Measurements from ENCODE around the gene DDT. TPM values are rescaled to one million over a fixed set of nuclear protein-coding genes. Genes with fewer than 3 reads are reported as not detected.
"Not testable (repeated sequence)": the region's sequence is repeated elsewhere in the genome, so short reads cannot be mapped to it uniquely, and the experiment has no call there.

The DDT gene
- total RNA-seq, 4 donors from 2014 or later: 93.2 to 142 (median 111) TPM

GRCh38 chr22:23970201-23970641, 4.0 kb downstream of the DDT start:
- H3K9me3 ChIP-seq: no peaks in the 10 kb centered on the region
- no peak for TF ChIP-seq POLR2A (IDR thresholded peaks at IDR 0.05)
- TF ChIP-seq, protein P1, sequence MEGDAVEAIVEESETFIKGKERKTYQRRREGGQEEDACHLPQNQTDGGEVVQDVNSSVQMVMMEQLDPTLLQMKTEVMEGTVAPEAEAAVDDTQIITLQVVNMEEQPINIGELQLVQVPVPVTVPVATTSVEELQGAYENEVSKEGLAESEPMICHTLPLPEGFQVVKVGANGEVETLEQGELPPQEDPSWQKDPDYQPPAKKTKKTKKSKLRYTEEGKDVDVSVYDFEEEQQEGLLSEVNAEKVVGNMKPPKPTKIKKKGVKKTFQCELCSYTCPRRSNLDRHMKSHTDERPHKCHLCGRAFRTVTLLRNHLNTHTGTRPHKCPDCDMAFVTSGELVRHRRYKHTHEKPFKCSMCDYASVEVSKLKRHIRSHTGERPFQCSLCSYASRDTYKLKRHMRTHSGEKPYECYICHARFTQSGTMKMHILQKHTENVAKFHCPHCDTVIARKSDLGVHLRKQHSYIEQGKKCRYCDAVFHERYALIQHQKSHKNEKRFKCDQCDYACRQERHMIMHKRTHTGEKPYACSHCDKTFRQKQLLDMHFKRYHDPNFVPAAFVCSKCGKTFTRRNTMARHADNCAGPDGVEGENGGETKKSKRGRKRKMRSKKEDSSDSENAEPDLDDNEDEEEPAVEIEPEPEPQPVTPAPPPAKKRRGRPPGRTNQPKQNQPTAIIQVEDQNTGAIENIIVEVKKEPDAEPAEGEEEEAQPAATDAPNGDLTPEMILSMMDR (IDR thresholded peaks at IDR 0.05): no peak
- no peak overlapping the region for H3K4me3 ChIP-seq
- intact Hi-C loops (cut with DNase I): loop anchor here (5.0 kb wide), 1 partner anchor 43 kb away; no protein-coding TSS in a partner anchor
- H3K27me3 ChIP-seq: no peaks in the 10 kb centered on the region
- H3K36me3 ChIP-seq: peaks cover 5 to 30% (median 7%) of the 10 kb centered on the region in 3 donors
- peaks cover 0 to 26% (median 0%) of the 10 kb centered on the region in 3 donors for H3K4me1 ChIP-seq
- H3K27ac ChIP-seq: no peak overlapping the region
- no peak for DNase-seq
- WGBS, 2 donors: 83% methylated on average over 5 of the region's 5 CpGs

- no peaks in the 10 kb centered on the region for H3K9me3 ChIP-seq
- H3K27ac ChIP-seq: no peak overlapping the region
- no peaks in the 10 kb centered on the region for H3K27me3 ChIP-seq
- H3K36me3 ChIP-seq: peaks cover 5 to 30% (median 7%) of the 10 kb centered on the region in 3 donors
- H3K4me1 ChIP-seq: peaks cover 0 to 26% (median 0%) of the 10 kb centered on the region in 3 donors
- DNase-seq: no peak
- H3K4me3 ChIP-seq: no peak overlapping the region
- 96 to 100% methylated on average over 1 to 3 of the region's 3 CpGs for WGBS, 2 donors
- TF ChIP-seq, protein P1 (IDR thresholded peaks at IDR 0.05): no peak
- TF ChIP-seq POLR2A (IDR thresholded peaks at IDR 0.05): no peak
- intact Hi-C loops (cut with DNase I): no loop called here
These were observed 5.2 kb downstream of the DDT start for GRCh38 chr22:23969071-23969470.

DNA sequence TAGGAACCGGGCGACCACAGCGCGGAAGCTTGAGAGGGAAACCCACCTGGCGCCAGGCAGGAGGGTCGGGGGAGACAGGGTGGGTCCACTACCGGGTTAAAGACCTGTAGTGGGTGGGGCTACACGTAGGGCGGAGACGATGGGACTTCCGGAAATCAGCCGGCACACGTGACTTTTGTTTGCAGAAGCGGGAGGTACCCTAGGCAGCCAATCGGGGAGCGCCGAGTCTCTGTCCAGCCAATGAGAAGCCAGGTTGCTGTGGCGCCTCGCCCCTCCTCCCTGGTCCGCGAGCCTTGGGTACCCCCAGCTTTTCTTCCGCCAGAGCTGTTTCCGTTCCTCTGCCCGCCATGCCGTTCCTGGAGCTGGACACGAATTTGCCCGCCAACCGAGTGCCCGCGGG, 7.7 kb downstream of the DDT start, which contains the start of gene DDTL:
DDTL (plus strand) TSS at position 321 of the 400 bp plus-strand sequence; CDS start at position 348, 27 bp downstream.
- DNase-seq; H3K27me3 ChIP-seq; H3K4me3 ChIP-seq; H3K27ac ChIP-seq; H3K9me3 ChIP-seq; intact Hi-C loops (cut with DNase I): not testable (repeated sequence)
- peaks cover 0 to 22% (median 0%) of the 10 kb centered on the region in 3 donors for H3K4me1 ChIP-seq
- WGBS, 2 donors: no CpG with 5 or more reads among the region's 30 CpGs
- H3K36me3 ChIP-seq: peaks cover 1 to 26% (median 7%) of the 10 kb centered on the region in 3 donors

DNA sequence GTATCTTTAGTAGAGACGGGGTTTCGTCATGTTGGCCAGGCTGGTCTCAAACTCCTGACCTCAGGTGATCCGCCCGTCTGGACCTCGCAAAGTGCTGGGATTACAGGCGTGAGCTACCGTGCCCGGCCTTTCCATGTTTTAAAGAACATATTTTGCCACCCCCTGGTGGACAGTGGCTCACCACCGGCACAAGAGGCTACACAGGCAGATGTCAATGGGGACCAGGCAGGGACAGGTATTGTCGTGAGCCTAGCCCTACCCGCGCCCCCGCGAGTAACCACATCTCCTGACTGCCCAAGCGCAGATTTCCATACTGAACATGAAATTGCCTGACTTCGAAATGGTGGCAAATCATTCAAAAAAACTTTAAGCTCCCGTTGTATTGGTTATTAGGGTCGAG, 8.1 kb downstream of the DDT start:
- peaks cover 0 to 17% (median 0%) of the 10 kb centered on the region in 3 donors for H3K4me1 ChIP-seq
- H3K9me3 ChIP-seq; intact Hi-C loops (cut with DNase I); H3K27ac ChIP-seq; H3K27me3 ChIP-seq; H3K4me3 ChIP-seq; DNase-seq: not testable (repeated sequence)
- peaks cover 0 to 21% (median 5%) of the 10 kb centered on the region in 3 donors for H3K36me3 ChIP-seq
- no CpG with 5 or more reads among the region's 18 CpGs for WGBS, 2 donors

GRCh38 chr22:23961084-23961771, 13.0 kb downstream of the DDT start, which contains the start of gene GSTT2B:
TSS of gene GSTT2B (minus strand) at chr22:23961195. CDS start at chr22:23961131, 64 bp downstream.
- H3K27ac ChIP-seq; H3K9me3 ChIP-seq; DNase-seq; H3K27me3 ChIP-seq; H3K36me3 ChIP-seq; intact Hi-C loops (cut with DNase I): not testable (repeated sequence)
- Histone ChIP-seq H3K4me3 (peak within 1 kb of the TSS in 2 of 4 donors; percentile 21 to 28), H3K4me1 (peaks cover 0 to 12% (median 0%) of the 10 kb centered on the region in 3 donors)
- no CpG with 5 or more reads among the region's 43 CpGs for WGBS, 2 donors

DNA sequence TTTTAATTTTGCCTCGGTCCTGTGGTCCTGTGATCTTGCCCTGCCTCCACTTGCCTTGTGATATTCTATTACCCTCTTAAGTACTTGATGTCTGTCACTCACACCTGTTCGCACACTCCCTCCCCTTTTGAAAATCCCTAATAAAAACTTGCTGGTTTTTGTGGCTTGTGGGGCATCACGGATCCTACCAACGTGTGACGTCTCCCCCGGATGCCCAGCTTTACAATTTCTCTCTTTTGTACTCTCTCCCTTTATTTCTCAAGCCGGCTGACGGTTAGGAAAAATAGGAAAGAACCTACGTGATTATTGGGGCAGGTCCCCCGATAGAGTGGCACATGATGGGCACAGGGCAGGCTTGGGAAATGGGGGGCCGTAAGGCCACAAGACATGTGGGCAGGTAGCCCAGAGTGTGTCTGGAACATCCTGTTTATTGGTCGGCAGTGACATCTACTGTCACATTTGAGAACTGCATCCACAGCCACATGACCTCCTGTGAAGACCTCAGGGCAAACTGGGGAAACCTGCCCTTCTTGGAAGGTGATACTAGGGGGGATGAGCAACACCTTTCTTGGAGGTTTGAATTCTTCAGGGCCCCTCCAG, 17.8 kb downstream of the DDT start:
- intact Hi-C loops (cut with DNase I); H3K27ac ChIP-seq; H3K27me3 ChIP-seq; H3K36me3 ChIP-seq; DNase-seq; H3K9me3 ChIP-seq; H3K4me3 ChIP-seq: not testable (repeated sequence)
- peaks cover 0 to 12% (median 0%) of the 10 kb centered on the region in 3 donors for H3K4me1 ChIP-seq
- whole genome bisulfite sequencing, 2 donors: 17 to 19% methylated on average over 11 to 12 of the region's 12 CpGs
- TF ChIP-seq, protein P1 (IDR thresholded peaks at IDR 0.05): peak; percentile 69 to 90 (median 88)

DNA sequence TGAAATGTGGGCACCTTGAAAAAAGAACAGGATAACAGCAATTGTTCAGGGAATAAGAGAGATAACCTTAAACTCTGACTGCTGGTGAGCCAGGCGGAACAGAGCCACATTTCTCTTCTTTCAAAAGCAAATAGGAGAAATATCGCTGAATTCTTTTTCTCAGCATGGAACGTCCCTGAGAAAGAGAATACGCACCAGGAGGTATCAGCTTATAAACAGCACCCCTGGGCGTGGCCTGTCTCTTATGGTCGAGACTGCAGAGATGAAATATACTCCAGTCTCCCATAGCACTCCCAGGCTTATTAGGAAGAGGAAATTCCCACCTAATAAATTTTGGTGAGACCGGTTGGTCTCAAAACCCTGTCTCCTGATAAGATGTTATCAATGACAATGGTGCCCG, 18.4 kb downstream of the DDT start:
- H3K4me3 ChIP-seq; H3K36me3 ChIP-seq; H3K27ac ChIP-seq; DNase-seq; H3K9me3 ChIP-seq; intact Hi-C loops (cut with DNase I); H3K27me3 ChIP-seq: not testable (repeated sequence)
- H3K4me1 ChIP-seq: peaks cover 0 to 12% (median 0%) of the 10 kb centered on the region in 3 donors
- 74 to 76% methylated on average over 7 of the region's 8 CpGs for WGBS, 2 donors

DNA sequence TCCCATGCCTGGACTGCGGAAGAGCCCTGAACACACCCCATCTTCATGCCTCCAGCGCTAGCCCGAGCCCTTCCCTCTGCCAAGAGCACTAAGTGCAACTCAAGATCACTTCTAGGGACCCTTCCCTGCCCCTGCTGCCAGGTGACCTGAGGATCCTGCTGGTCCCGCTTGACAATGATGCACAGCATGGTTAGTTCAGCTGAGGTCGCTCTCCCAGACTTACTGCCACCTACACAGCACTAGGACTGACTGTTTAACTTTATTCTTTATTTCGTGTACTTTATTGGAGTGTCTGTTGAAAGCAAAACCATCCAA, 19.3 kb downstream of the DDT start:
- H3K4me3 ChIP-seq; H3K27me3 ChIP-seq; DNase-seq; H3K36me3 ChIP-seq; H3K27ac ChIP-seq; intact Hi-C loops (cut with DNase I); H3K4me1 ChIP-seq; H3K9me3 ChIP-seq: not testable (repeated sequence)
- WGBS, 2 donors: 80 to 89% methylated on average over 3 to 5 of the region's 6 CpGs

- DNase-seq; intact Hi-C loops (cut with DNase I); H3K36me3 ChIP-seq; H3K27ac ChIP-seq; H3K4me1 ChIP-seq; H3K4me3 ChIP-seq; H3K27me3 ChIP-seq; H3K9me3 ChIP-seq: not testable (repeated sequence)
- 61 to 69% methylated on average over 8 of the region's 8 CpGs for WGBS, 2 donors
These were observed 19.8 kb downstream of the DDT start for GRCh38 chr22:23954193-23954990.
